ENCODE results near the gene ARID1B.

DNA sequence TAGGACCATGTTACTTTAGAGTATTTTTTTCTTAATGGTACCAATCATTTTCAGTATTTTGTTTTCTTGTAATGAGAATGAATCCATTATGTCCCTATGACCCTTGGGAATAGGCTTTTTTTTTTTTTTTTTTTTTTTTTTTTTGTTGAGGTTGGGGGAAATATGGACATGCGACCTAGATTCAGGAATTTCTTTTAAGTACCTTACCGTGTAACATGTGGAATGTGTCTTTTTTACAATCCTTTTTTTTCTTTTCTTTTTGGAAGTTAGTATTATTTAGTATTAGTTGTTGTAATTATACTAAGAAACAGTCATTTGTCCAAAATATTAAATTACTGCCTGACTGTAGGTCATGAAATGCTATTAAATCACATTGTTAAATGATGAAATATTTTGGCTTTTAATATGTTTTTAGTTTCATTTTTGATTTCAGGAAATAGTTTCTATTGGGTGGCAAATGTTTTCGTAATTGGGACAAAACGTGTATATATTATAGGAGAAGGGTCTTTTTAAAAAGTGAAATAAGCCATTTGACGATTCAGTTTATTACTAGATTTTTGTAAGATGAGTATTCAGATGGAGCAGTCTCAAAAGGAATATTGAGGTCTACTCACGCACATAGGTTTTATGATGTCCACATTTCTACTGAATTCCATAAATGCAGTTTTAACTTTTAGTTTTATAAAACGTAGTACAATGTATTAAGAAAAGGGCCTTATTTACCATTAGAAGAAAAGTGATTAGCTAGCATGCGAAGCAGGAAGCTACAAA, 4.9 kb downstream of the ARID1B start:
- TF ChIP-seq, protein P1, sequence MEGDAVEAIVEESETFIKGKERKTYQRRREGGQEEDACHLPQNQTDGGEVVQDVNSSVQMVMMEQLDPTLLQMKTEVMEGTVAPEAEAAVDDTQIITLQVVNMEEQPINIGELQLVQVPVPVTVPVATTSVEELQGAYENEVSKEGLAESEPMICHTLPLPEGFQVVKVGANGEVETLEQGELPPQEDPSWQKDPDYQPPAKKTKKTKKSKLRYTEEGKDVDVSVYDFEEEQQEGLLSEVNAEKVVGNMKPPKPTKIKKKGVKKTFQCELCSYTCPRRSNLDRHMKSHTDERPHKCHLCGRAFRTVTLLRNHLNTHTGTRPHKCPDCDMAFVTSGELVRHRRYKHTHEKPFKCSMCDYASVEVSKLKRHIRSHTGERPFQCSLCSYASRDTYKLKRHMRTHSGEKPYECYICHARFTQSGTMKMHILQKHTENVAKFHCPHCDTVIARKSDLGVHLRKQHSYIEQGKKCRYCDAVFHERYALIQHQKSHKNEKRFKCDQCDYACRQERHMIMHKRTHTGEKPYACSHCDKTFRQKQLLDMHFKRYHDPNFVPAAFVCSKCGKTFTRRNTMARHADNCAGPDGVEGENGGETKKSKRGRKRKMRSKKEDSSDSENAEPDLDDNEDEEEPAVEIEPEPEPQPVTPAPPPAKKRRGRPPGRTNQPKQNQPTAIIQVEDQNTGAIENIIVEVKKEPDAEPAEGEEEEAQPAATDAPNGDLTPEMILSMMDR (IDR thresholded peaks at IDR 0.05): no peak
- TF ChIP-seq, protein P2, sequence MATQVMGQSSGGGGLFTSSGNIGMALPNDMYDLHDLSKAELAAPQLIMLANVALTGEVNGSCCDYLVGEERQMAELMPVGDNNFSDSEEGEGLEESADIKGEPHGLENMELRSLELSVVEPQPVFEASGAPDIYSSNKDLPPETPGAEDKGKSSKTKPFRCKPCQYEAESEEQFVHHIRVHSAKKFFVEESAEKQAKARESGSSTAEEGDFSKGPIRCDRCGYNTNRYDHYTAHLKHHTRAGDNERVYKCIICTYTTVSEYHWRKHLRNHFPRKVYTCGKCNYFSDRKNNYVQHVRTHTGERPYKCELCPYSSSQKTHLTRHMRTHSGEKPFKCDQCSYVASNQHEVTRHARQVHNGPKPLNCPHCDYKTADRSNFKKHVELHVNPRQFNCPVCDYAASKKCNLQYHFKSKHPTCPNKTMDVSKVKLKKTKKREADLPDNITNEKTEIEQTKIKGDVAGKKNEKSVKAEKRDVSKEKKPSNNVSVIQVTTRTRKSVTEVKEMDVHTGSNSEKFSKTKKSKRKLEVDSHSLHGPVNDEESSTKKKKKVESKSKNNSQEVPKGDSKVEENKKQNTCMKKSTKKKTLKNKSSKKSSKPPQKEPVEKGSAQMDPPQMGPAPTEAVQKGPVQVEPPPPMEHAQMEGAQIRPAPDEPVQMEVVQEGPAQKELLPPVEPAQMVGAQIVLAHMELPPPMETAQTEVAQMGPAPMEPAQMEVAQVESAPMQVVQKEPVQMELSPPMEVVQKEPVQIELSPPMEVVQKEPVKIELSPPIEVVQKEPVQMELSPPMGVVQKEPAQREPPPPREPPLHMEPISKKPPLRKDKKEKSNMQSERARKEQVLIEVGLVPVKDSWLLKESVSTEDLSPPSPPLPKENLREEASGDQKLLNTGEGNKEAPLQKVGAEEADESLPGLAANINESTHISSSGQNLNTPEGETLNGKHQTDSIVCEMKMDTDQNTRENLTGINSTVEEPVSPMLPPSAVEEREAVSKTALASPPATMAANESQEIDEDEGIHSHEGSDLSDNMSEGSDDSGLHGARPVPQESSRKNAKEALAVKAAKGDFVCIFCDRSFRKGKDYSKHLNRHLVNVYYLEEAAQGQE (IDR thresholded peaks at IDR 0.05; ENCODE audit: insufficient read depth in 1 of 2, low read depth in 2 of 2, low read length in 1 of 2): no peak
- TF ChIP-seq TCF7L2 (IDR thresholded peaks at IDR 0.05; ENCODE audit: low read depth, low read length): no peak
- TF ChIP-seq SIN3A (IDR thresholded peaks at IDR 0.05; ENCODE audit: borderline replicate concordance, insufficient read depth, low read depth, low read length): no peak
- no peak for TF ChIP-seq POLR2AphosphoS5 (IDR thresholded peaks at IDR 0.05; ENCODE audit: low read depth, low read length)
